ENCODE results near the gene TAAR9. TPM values are rescaled to one million over a fixed set of nuclear protein-coding genes. Genes with fewer than 3 reads are reported as not detected.

The TAAR9 gene
- polyA plus RNA-seq, 1 donor (not counting 4 experiments of a cell fraction or from before 2014, with no cell fraction given): not detected

- no peak overlapping the region for H3K4me2 ChIP-seq (ENCODE audit: control insufficient read depth, extremely low read depth, insufficient read depth, low read depth, low read length)
- FAIRE-seq (no peak), DNase-seq (ENCODE audit: low read depth, low spot score) (no peak)
- no peak for TF ChIP-seq CTCF (optimal IDR thresholded peaks at IDR 0.05 in 1 of 3, IDR thresholded peaks at IDR 0.05 in 1 of 3, conservative IDR thresholded peaks at IDR 0.05 in 1 of 3; ENCODE audit: extremely low read depth in 1 of 3, insufficient read depth in 2 of 3, low read length in 3 of 3)
- H3K27me3 ChIP-seq (ENCODE audit: control insufficient read depth, extremely low read depth, insufficient read depth, low read length): no peaks in the 10 kb centered on the region
- peaks cover 6 to 13% of the 10 kb centered on the region in 2 experiments for H3K36me3 ChIP-seq (ENCODE audit: control insufficient read depth in 2 of 2, extremely low read depth in 1 of 2, insufficient read depth in 2 of 2, low read length in 2 of 2)
- H3K9me3 ChIP-seq (ENCODE audit: control insufficient read depth, low read depth, low read length): no peaks in the 10 kb centered on the region
- dilution Hi-C loops (cut with MboI; ENCODE audit: extremely low pct_ligation_motif_present, low sequenced_read_pairs): no loop called here
- no peaks in the 10 kb centered on the region for H3K9me1 ChIP-seq (ENCODE audit: control insufficient read depth, extremely low read depth, insufficient read depth, low read length)
- H2AFZ ChIP-seq (ENCODE audit: control insufficient read depth, low read length): no peak overlapping the region
- H4K20me1 ChIP-seq (ENCODE audit: control insufficient read depth, extremely low read depth, insufficient read depth, low read length): peaks cover under 1% of the 10 kb centered on the region
- no peak overlapping the region for H3K27ac ChIP-seq (ENCODE audit: control insufficient read depth, insufficient read depth, low read length)
- H3K9ac ChIP-seq (ENCODE audit: control insufficient read depth, extremely low read depth, insufficient read depth, low read length): no peak overlapping the region
- H3K4me3 ChIP-seq (ENCODE audit: control insufficient read depth in 2 of 3, extremely low read depth in 1 of 3, insufficient read depth in 2 of 3, low read depth in 1 of 3, low read length in 3 of 3): no peak overlapping the region
- H3K4me1 ChIP-seq (ENCODE audit: control insufficient read depth, extremely low read depth, insufficient read depth, low read length): no peaks in the 10 kb centered on the region
- H3K79me2 ChIP-seq (ENCODE audit: control insufficient read depth, insufficient read depth, low read length): peaks cover 52% of the 10 kb centered on the region
Observed at GRCh38 chr6:132496519-132497180, 41.4 kb upstream of the TAAR9 start.

GRCh38 chr6:132498638-132499037 is 39.4 kb upstream of the TAAR9 start:
- no peaks in the 10 kb centered on the region for H3K27me3 ChIP-seq (ENCODE audit: control insufficient read depth, extremely low read depth, insufficient read depth, low read length)
- no peaks in the 10 kb centered on the region for H4K20me1 ChIP-seq (ENCODE audit: control insufficient read depth, extremely low read depth, insufficient read depth, low read length)
- peaks cover 33% of the 10 kb centered on the region for H3K79me2 ChIP-seq (ENCODE audit: control insufficient read depth, insufficient read depth, low read length)
- TF ChIP-seq EZH2 (IDR thresholded peaks at IDR 0.05; ENCODE audit: low read length) (no peak), CTCF (optimal IDR thresholded peaks at IDR 0.05 in 1 of 3, IDR thresholded peaks at IDR 0.05 in 1 of 3, conservative IDR thresholded peaks at IDR 0.05 in 1 of 3; ENCODE audit: extremely low read depth in 1 of 3, insufficient read depth in 2 of 3, low read length in 3 of 3) (no peak)
- H3K9ac ChIP-seq (ENCODE audit: control insufficient read depth, extremely low read depth, insufficient read depth, low read length): no peak overlapping the region
- H3K4me3 ChIP-seq (ENCODE audit: control insufficient read depth in 2 of 3, extremely low read depth in 1 of 3, insufficient read depth in 2 of 3, low read depth in 1 of 3, low read length in 3 of 3): no peak overlapping the region
- H3K9me1 ChIP-seq (ENCODE audit: control insufficient read depth, extremely low read depth, insufficient read depth, low read length): no peaks in the 10 kb centered on the region
- dilution Hi-C loops (cut with MboI; ENCODE audit: extremely low pct_ligation_motif_present, low sequenced_read_pairs): no loop called here
- no peak overlapping the region for H3K4me2 ChIP-seq (ENCODE audit: control insufficient read depth, extremely low read depth, insufficient read depth, low read depth, low read length)
- FAIRE-seq (no peak), DNase-seq (ENCODE audit: low read depth, low spot score) (no peak)
- H3K36me3 ChIP-seq (ENCODE audit: control insufficient read depth in 2 of 2, extremely low read depth in 1 of 2, insufficient read depth in 2 of 2, low read length in 2 of 2): peaks cover 8 to 20% of the 10 kb centered on the region in 2 experiments
- no peak overlapping the region for H2AFZ ChIP-seq (ENCODE audit: control insufficient read depth, low read length)
- no peak overlapping the region for H3K27ac ChIP-seq (ENCODE audit: control insufficient read depth, insufficient read depth, low read length)
- no peaks in the 10 kb centered on the region for H3K9me3 ChIP-seq (ENCODE audit: control insufficient read depth, low read depth, low read length)
- H3K4me1 ChIP-seq (ENCODE audit: control insufficient read depth, extremely low read depth, insufficient read depth, low read length): no peaks in the 10 kb centered on the region
